ENCODE results near the gene NKAIN2.

DNA sequence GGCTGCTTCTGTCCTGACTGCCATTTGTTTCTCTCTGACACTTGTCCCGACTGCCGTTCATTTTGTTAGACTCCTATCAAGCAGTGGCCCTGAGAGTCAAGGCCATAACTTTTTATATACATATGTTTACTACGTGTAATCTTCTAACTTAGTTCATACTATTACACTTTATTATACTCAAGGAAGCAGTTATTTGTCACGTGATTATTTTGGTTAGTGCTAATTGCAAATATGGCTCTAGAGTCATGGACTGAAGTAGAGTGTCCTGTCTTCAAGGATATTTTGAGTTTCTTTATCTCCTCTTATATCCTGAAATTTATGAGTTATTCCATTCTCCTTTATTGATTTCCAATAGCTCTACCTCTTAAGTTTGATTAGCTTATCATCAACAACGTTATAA lies 864.4 kb downstream of the NKAIN2 start:
- TF ChIP-seq, protein P1, sequence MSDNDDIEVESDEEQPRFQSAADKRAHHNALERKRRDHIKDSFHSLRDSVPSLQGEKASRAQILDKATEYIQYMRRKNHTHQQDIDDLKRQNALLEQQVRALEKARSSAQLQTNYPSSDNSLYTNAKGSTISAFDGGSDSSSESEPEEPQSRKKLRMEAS (IDR thresholded peaks at IDR 0.05) = no peak
- no peak for TF ChIP-seq EZH2 (IDR thresholded peaks at IDR 0.05)
- TF ChIP-seq POLR2A (IDR thresholded peaks at IDR 0.05; ENCODE audit: borderline replicate concordance, extremely low read depth, insufficient read depth, insufficient read length) = no peak
- TF ChIP-seq EZH2phosphoT487 (IDR thresholded peaks at IDR 0.05; ENCODE audit: borderline replicate concordance) = no peak
- TF ChIP-seq, protein P2, sequence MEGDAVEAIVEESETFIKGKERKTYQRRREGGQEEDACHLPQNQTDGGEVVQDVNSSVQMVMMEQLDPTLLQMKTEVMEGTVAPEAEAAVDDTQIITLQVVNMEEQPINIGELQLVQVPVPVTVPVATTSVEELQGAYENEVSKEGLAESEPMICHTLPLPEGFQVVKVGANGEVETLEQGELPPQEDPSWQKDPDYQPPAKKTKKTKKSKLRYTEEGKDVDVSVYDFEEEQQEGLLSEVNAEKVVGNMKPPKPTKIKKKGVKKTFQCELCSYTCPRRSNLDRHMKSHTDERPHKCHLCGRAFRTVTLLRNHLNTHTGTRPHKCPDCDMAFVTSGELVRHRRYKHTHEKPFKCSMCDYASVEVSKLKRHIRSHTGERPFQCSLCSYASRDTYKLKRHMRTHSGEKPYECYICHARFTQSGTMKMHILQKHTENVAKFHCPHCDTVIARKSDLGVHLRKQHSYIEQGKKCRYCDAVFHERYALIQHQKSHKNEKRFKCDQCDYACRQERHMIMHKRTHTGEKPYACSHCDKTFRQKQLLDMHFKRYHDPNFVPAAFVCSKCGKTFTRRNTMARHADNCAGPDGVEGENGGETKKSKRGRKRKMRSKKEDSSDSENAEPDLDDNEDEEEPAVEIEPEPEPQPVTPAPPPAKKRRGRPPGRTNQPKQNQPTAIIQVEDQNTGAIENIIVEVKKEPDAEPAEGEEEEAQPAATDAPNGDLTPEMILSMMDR (IDR thresholded peaks at IDR 0.05 in 2 of 3, conservative IDR thresholded peaks at IDR 0.05 in 1 of 3; ENCODE audit: borderline replicate concordance in 1 of 3, insufficient read depth in 1 of 3, low read depth in 2 of 3, low read length in 2 of 3) = no peak
- TF ChIP-seq JUND (IDR thresholded peaks at IDR 0.05) = no peak
- no peak for TF ChIP-seq YY1 (IDR thresholded peaks at IDR 0.05; ENCODE audit: extremely low read depth, insufficient replicate concordance, low read depth, low read length)
- no peak for TF ChIP-seq CEBPB (IDR thresholded peaks at IDR 0.05; ENCODE audit: low read depth)
